Measurements from ENCODE around the gene USB1.

- TF ChIP-seq CTCF (conservative IDR thresholded peaks at IDR 0.05 in 1 of 2, IDR thresholded peaks at IDR 0.05 in 1 of 2; ENCODE audit: low read depth in 1 of 2, low read length in 2 of 2) (no peak), EZH2 (IDR thresholded peaks at IDR 0.05; ENCODE audit: low read length, missing control alignments) (no peak)
Measured at GRCh38 chr16:58026705-58027160, 25.5 kb downstream of the USB1 start.
